Pancreas (tissue), 10 donors: ENCODE data around the gene ZNF652. TPM values are rescaled to one million over a fixed set of nuclear protein-coding genes. Genes with fewer than 3 reads are reported as not detected.

ENCODE experiments used
- ATAC-seq, 4 donors: fragments of 200-7000 bp; cut with Tn5 transposase; one replicate each; pipeline versions ENCODE4 v1.8.0 to v1.9.1; 2020; ENCODE audit warnings: mild to moderate bottlenecking in 4 of 4, moderate library complexity in 4 of 4
- DNase-seq, 6 donors: peaks; one replicate each; pipeline ENCODE4 v3.0.0-alpha.2; 2020
- FAIRE-seq: peaks from 2 replicates; lab custom pipeline; 2012; peaks lifted over from hg19 to GRCh38; lab: Jason Lieb, UNC
- H3K27ac ChIP-seq, 4 donors: fragments of 200-600 bp; sonication (generic); 1 replicate in 3 of 4; 2 replicates in 1 of 4; pipeline versions ENCODE4 v1.5.0 to v1.8.0; 2020
- H3K27me3 ChIP-seq, 4 donors: fragments of 200-600 bp; one replicate each; pipeline ENCODE4 v1.8.0; 2021
- H3K36me3 ChIP-seq, 3 donors: fragments of 200-600 bp; sonication (generic) in 1 of 3; one replicate each; pipeline versions ENCODE4 v1.5.0 to v1.8.0; 2020 to 2021
- H3K4me1 ChIP-seq, 3 donors: fragments of 200-600 bp; one replicate each; pipeline ENCODE4 v1.8.0; 2021
- H3K4me3 ChIP-seq, 4 donors: fragments of 200-600 bp; sonication (generic) in 2 of 4; one replicate each; pipeline versions ENCODE4 v1.5.0 to v1.8.0; 2020 to 2021
- H3K9me3 ChIP-seq, 4 donors: fragments of 200-600 bp; one replicate each; pipeline ENCODE4 v1.8.0; 2021
- WGBS, 2 donors: extraction: QIAGEN DNeasy Blood & Tissue Kit; methylation state at CpG; one replicate each; pipeline ENCODE4 v1.1.7; 2013; 5-methylcytosine and 5-hydroxymethylcytosine counted together
- intact Hi-C, 3 donors: fragments of 100-400 bp; cut with DNase I; formaldehyde crosslinking; loops; one replicate each; pipeline versions ENCODE4 v1.11.1 to v1.14.2; 2022
- microRNA-seq, 2 donors: library from miRNA; unstranded; fragments of <30 nt; microRNA quantifications; one replicate each; pipeline versions ENCODE4 to v1.1.0, GENCODE V29; 2019 to 2020
- polyA plus RNA-seq, 2 donors: library from polyadenylated mRNA; stranded (reverse); fragments of 200-250 nt; gene quantifications; one replicate each; pipeline ENCODE4 v1.2.3, GENCODE V29; 2013
- total RNA-seq, 6 donors: library from RNA; stranded (reverse); fragmentation: NEBNext Ultra II Directional in 4 of 6; extraction: Animal tissue kit (Norgen Biotek cat#: 25700) in 4 of 6; gene quantifications; one replicate each; pipeline versions ENCODE4 v1.2.1 to v1.2.4, GENCODE V29; 2021 to 2023
- TF ChIP-seq, protein P1 (sequence below), 4 donors: fragments of 200-600 bp; sonication (generic) in 3 of 4; IDR thresholded peaks; one replicate each; pipeline versions ENCODE4 v1.5.0 to v1.8.0; 2021; ENCODE audit warnings: antibody characterized with exemption in 4 of 4
- donor health status: healthy with polysubstance abuse.
- donor health status: DM: no; HTN: no; CAD: no; lungs with moderate emphysema.
- donor health status: DM: no; HTN: no; CAD: no.
- donor health status: control.
- donor health status: control.
- donor health status: Bipolar disorder and iron deficiency.
- donor health status: DM: yes; HTN: yes; CAD: no.
- donor health status: DM: no; HTN: no; CAD: no.
- donor health status: DM: no; HTN: no; CAD: no.
- donor health status: DM: yes; HTN: yes; CAD: no.

Gene ZNF652
- total and polyA plus RNA-seq, 8 donors: 16.8 to 32.4 (median 20.5) TPM

- ATAC-seq (no peak), FAIRE-seq (no peak), DNase-seq (no peak)
- 75 to 77% methylated on average over 4 of the region's 4 CpGs for WGBS, 2 donors
- no peak overlapping the region for H3K27ac ChIP-seq
- H3K36me3 ChIP-seq: no peaks in the 10 kb centered on the region
- intact Hi-C loops: no loop called here
- no peak overlapping the region for H3K4me3 ChIP-seq
- H3K27me3 ChIP-seq: no peaks in the 10 kb centered on the region
- no peaks in the 10 kb centered on the region for H3K9me3 ChIP-seq
- H3K4me1 ChIP-seq: no peaks in the 10 kb centered on the region
- TF ChIP-seq, protein P1, sequence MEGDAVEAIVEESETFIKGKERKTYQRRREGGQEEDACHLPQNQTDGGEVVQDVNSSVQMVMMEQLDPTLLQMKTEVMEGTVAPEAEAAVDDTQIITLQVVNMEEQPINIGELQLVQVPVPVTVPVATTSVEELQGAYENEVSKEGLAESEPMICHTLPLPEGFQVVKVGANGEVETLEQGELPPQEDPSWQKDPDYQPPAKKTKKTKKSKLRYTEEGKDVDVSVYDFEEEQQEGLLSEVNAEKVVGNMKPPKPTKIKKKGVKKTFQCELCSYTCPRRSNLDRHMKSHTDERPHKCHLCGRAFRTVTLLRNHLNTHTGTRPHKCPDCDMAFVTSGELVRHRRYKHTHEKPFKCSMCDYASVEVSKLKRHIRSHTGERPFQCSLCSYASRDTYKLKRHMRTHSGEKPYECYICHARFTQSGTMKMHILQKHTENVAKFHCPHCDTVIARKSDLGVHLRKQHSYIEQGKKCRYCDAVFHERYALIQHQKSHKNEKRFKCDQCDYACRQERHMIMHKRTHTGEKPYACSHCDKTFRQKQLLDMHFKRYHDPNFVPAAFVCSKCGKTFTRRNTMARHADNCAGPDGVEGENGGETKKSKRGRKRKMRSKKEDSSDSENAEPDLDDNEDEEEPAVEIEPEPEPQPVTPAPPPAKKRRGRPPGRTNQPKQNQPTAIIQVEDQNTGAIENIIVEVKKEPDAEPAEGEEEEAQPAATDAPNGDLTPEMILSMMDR (IDR thresholded peaks at IDR 0.05): no peak
Observed at GRCh38 chr17:49244839-49245238, 117.2 kb downstream of the ZNF652 start.

Small RNAs within 50 kb of the gene (microRNA-seq; reads per million reads assigned to microRNA genes)
- 0 reads per million in 2 donors for gene MIR6129

Other genes with a start within 250 kb of the ZNF652 start
- gene B4GALNT2, start 229.5 kb downstream of the ZNF652 start, total RNA-seq: under 1 TPM in 1 of 6 donors, not detected in 5; 0.03 TPM
- gene B4GALNT2, start 229.5 kb downstream of the ZNF652 start, polyA plus RNA-seq: not detected
- 1 to 10 TPM in 1 of 6 donors, under 1 TPM in 5; 0.23 to 2.2 (median 0.66) TPM for gene GNGT2, start 151.7 kb downstream of the ZNF652 start, total RNA-seq
- 1 to 10 TPM in 1 of 2 donors, under 1 TPM in 1; 0.87 to 1.6 TPM for gene GNGT2, start 151.7 kb downstream of the ZNF652 start, polyA plus RNA-seq
- 1 to 10 TPM; 1.1 to 7.1 (median 2.5) TPM for gene ABI3, start 151.5 kb downstream of the ZNF652 start, total RNA-seq
- gene ABI3, start 151.5 kb downstream of the ZNF652 start, polyA plus RNA-seq: 1 to 10 TPM; 3.0 to 4.6 TPM
- gene PHOSPHO1, start 131.5 kb downstream of the ZNF652 start, total RNA-seq: under 1 TPM in 1 of 6 donors, not detected in 5; 0.22 TPM
- under 1 TPM; 0.19 to 0.28 TPM for gene PHOSPHO1, start 131.5 kb downstream of the ZNF652 start, polyA plus RNA-seq
- 10 to 100 TPM; 30.1 to 71.8 (median 59.4) TPM for gene PHB1, start 52.6 kb upstream of the ZNF652 start, total RNA-seq
- 10 to 100 TPM; 37.6 to 52.8 TPM for gene PHB1, start 52.6 kb upstream of the ZNF652 start, polyA plus RNA-seq
- gene NGFR, start 133.0 kb upstream of the ZNF652 start, total RNA-seq: 10 to 100 TPM in 1 of 6 donors, 1 to 10 TPM in 5; 1.1 to 19.0 (median 4.7) TPM
- gene NGFR, start 133.0 kb upstream of the ZNF652 start, polyA plus RNA-seq: 1 to 10 TPM; 2.7 to 6.6 TPM
- gene NXPH3, start 213.6 kb upstream of the ZNF652 start, total RNA-seq: under 1 TPM; 0.19 to 0.62 (median 0.23) TPM
- 1 to 10 TPM in 1 of 2 donors, under 1 TPM in 1; 0.42 to 1.1 TPM for gene NXPH3, start 213.6 kb upstream of the ZNF652 start, polyA plus RNA-seq